Activated T-cell treated with anti-CD3 and anti-CD28 coated beads for 4 hours (primary cell): ENCODE data around the gene STAU1.
A peak's percentile ranks its signal among the peaks of the same experiment; 100 is the strongest.
"Not testable (repeated sequence)": the region's sequence is repeated elsewhere in the genome, so short reads cannot be mapped to it uniquely, and the experiment has no call there.

Experiments
- DNase-seq: peaks from one replicate; pipeline ENCODE4 v3.0.0-alpha.2; 2020

STAU1 gene, protein sequence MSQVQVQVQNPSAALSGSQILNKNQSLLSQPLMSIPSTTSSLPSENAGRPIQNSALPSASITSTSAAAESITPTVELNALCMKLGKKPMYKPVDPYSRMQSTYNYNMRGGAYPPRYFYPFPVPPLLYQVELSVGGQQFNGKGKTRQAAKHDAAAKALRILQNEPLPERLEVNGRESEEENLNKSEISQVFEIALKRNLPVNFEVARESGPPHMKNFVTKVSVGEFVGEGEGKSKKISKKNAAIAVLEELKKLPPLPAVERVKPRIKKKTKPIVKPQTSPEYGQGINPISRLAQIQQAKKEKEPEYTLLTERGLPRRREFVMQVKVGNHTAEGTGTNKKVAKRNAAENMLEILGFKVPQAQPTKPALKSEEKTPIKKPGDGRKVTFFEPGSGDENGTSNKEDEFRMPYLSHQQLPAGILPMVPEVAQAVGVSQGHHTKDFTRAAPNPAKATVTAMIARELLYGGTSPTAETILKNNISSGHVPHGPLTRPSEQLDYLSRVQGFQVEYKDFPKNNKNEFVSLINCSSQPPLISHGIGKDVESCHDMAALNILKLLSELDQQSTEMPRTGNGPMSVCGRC

GRCh38 chr20:49187851-49188641, at the start of gene STAU1:
Gene STAU1, minus strand, starts transcription at chr20:49188334. Its CDS starts 22,133 bp downstream, at chr20:49166201.
- peak; percentile 84 for DNase-seq

DNA sequence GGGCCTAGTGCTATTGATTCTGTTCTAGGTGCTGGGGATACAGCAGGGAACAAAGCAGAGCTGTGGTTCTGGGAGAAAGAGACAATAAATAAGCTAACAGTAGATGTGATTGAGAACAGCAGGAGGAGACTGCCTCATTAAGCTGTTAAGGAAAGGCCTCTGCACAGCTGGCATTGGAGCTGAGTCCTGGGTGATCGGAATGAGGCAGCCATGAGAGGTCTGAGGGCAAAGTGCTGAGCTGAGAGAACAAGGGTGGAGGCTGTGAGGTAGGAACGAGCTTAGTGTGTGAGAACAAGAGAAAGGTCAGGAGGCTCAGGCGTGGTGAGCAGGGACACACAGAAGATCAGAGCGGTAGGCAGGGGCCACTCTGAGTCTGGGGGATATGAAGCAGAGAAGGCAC, 49.4 kb upstream of the STAU1 start:
- no peak for DNase-seq

DNA sequence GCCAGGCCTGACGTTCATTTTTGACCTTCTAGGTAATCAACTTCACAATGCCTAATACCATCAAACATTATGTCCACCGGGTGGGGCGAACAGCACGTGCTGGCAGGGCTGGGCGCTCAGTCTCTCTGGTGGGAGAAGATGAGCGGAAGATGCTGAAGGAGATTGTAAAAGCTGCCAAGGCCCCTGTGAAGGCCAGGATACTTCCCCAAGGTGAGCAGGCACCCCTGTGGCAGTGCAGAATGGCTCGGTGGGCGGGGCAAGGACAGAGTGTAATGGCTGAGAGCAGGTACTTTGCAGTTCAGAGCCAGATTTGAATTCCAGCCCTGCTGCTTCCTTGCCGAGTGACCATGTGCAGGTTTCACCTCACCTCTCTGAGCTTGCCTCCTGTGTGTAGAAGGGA, 48.2 kb upstream of the STAU1 start:
- DNase-seq: no peak

GRCh38 chr20:49234831-49235230, 46.7 kb upstream of the STAU1 start:
- DNase-seq: no peak

- DNase-seq: no peak
Observed at GRCh38 chr20:49233226-49233625, 45.1 kb upstream of the STAU1 start.

DNA sequence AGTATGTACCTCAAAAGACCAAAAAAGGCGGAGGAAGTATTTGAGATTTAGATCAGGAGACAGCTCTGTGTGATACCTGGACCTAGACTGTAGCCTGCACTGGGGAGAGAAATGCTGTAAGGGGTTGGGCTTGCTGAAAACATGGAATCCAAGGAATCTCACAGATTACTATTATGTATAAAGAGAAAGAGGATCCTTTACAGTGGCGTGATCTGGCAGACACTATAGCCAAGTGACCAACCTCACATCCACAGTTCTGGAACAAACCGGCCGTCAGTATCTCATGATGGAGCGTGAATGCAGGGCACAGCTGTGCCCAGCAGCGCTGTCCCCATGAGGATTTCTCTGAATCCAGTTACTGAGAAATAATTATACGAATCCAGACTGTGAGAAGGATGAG, 43.3 kb upstream of the STAU1 start:
- DNase-seq: no peak

GRCh38 chr20:49230561-49231133, 42.5 kb upstream of the STAU1 start:
- no peak for DNase-seq

DNA sequence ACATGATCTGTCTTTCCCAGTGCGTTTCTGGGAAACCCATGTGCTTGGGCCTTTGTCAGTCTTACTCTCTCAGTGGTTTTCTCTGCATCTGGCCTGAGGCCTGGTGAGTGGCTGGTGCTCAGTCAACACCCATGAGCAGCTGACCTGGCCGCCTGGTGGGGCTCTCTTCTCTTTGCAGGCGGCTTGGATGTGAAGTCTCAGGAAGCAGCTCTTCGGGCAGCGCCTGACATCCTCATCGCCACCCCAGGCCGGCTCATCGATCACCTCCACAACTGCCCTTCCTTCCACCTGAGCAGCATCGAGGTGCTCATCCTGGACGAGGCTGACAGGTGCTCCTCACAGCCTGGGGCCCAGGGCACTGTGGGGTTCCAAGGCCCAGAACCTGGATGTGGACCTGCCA, 41.9 kb upstream of the STAU1 start:
- DNase-seq: no peak

- no peak for DNase-seq
Observed at GRCh38 chr20:49229381-49229780, 41.2 kb upstream of the STAU1 start.

GRCh38 chr20:49228676-49229075, 40.5 kb upstream of the STAU1 start:
- no peak for DNase-seq

DNA sequence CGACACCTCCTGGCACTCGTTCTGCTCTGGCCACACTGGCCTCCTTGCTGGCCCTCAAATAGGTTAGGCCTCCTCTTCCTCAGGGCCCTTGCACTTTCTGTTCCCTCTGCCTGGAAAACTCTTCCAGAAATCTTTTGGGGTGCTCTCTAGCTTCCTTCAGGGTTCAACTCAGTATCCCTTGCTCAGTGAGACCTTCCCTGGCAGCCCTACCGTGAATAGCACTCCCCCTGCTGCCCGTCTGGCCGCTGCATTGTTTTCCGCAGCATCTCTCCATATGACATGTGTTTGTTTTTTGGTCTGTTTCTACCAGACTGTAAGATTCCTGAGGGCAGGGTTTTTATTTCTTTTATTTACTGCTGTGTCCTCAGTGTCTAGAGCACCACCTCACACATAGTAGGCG, 37.8 kb upstream of the STAU1 start:
- no peak for DNase-seq

DNA sequence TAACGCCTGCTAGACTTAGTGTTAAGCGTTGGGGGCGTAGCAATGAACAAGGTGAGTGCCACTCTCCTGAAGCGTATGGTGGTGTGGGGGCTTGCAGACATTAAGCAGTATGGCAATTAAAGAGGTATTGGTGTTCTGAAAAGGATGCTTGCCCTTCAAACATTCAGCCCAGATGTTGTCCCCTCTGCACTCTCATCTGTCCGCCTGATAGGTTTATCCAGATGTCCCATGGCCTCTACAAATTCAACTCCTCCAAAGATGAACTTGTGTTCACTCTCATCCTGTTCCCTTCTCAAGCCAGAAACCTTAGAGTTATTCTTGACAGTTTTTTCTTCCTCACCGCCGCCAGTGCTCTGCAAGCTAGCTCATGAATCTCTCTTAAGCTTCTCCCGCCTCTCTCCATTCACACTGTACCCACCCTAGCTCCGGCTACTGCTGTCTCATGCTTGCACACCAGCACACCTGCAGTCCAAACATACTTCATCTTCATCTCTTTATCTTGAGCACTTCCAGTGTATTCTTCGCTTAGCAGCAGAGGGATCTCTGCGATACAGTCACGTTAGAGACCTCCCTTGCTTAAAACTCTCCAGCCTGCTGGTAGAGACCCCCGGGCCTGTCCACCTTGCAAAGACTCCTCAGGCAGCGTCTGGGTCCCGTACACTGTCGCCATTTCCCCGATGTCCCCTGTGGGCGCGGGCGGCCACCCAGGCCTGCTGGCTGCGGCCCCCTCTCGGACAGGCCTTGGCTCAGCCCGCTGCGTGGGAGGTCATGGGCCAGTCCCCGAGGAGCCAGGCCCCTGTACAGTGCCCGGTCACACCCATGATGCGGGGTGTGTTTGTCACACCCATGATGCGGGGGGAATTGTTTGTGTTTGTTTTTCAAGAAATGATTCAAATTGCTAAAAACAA, 32.0 kb upstream of the STAU1 start:
- no peak for DNase-seq

GRCh38 chr20:49219091-49219923, 31.2 kb upstream of the STAU1 start, which contains the start of gene DDX27:
Gene DDX27, plus strand, starts transcription at chr20:49219416. Its CDS starts 33 bp downstream, at chr20:49219449.
- peak; percentile 97 for DNase-seq

GRCh38 chr20:49218739-49219090, 30.6 kb upstream of the STAU1 start:
- DNase-seq: not testable (repeated sequence)

- DNase-seq: peak; percentile 98
Observed at GRCh38 chr20:49216991-49217578, 29.0 kb upstream of the STAU1 start.

DNA sequence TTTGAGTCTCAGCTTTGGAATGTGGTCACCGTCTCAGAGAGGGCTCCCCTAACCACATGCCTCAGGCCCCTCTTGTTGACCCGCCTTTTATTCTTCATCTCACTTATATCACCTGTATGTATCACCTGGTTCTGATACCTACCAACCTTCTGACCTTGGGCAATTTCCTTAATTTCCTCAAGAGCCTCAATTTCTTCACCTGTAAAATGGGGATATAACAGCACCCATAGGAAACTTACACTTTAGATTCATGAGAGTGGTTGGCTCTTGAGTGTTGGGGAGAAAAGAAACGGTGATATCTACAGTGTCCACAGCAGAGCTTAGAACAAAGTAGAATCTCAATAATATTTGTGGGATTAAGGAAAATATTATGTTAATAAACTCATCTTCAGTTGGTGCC, 27.1 kb upstream of the STAU1 start:
- DNase-seq: no peak

- DNase-seq: no peak
Observed at GRCh38 chr20:49214571-49214970, 26.4 kb upstream of the STAU1 start.

- no peak for DNase-seq
Observed at GRCh38 chr20:49210757-49211110, 22.6 kb upstream of the STAU1 start.

DNA sequence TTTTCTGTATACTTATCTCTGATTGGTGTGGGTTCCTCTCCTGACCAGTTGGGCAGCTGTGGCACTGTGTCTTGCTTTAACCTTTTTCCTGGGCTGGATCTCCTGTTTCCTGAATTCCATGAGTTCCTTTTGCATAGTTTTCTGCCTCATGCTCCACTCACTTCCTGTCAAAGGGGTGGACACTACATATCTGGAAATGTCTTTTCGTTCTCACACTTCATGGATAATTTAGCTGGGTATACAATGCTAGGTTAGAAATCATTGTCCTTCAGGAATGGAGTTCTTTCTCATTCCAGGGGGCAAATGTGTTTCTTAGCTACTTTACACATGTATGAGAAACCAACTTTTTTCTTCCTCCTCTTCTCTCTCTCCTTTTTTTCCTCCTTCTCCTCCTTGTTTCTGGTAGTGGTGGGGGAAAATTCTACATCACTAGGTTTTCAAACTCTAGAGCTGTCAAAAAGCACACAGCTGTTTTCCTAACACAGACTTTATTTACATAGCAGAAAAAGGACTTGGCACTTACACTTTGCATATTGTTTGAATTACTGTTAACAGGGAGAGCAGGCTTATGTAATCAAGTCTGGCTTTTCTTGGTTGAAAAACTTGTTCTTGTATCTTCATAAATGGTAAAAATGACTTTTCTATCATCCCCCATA, 22.1 kb upstream of the STAU1 start:
- DNase-seq: no peak

- no peak for DNase-seq
Observed at GRCh38 chr20:49207076-49207475, 18.9 kb upstream of the STAU1 start.

- no peak for DNase-seq
Observed at GRCh38 chr20:49203746-49204145, 15.6 kb upstream of the STAU1 start.
